ENCODE results near the gene PLEKHA7.

DNA sequence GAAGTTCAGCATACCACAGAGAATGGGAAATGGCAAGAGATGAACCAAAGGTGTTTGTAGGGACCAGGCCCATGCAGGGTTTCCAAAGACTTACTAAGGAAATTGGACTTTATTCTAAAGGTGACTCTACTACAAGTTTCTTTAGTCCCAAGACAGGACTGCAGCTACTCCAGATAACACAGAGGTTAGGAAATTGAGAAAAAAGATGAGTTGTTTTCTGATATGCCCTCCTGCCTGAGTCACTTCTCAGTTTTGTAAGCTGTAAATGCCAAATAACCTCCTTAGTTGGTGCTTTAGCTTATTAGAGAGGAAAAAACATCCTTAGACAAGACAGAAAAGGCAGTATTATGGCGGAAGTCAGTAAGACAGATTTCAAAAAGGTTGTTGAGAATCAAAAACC is 179.8 kb downstream of the PLEKHA7 start:
- TF ChIP-seq CTCF (conservative IDR thresholded peaks at IDR 0.05; ENCODE audit: low read length) (no peak), EZH2phosphoT487 (IDR thresholded peaks at IDR 0.05; ENCODE audit: borderline replicate concordance, low read depth, low read length) (no peak)
